Stomach (tissue), 4 donors: Measurements from ENCODE around the gene SNTA1.

Experiments used
- CTCF ChIP-seq, 7 experiments: fragments of 450-650 bp in 4 of 7; fragments of 200-600 bp in 3 of 7; sonication (generic) in 3 of 7; IDR thresholded peaks; one replicate each; pipeline ENCODE4 v1.5.1; 2016 to 2019; ENCODE audit warnings: antibody characterized with exemption in 7 of 7, control low read depth in 2 of 7, mild to moderate bottlenecking in 1 of 7
- EP300 ChIP-seq: sonication (generic); formaldehyde crosslinking; IDR thresholded peaks from one replicate; pipeline ENCODE4 v1.6.1; 2017; ENCODE audit warnings: antibody characterized with exemption
- POLR2A ChIP-seq, 4 donors: fragments of 450-650 bp; IDR thresholded peaks; one replicate each; pipeline ENCODE4 v1.6.1; 2016; ENCODE audit warnings: antibody characterized with exemption in 4 of 4, control low read depth in 2 of 4, mild to moderate bottlenecking in 1 of 4, moderate library complexity in 1 of 4
- POLR2AphosphoS5 ChIP-seq, 3 donors: sonication (generic); formaldehyde crosslinking; IDR thresholded peaks; one replicate each; pipeline ENCODE4 v1.6.1; 2016; ENCODE audit warnings: antibody characterized with exemption in 3 of 3

DNA sequence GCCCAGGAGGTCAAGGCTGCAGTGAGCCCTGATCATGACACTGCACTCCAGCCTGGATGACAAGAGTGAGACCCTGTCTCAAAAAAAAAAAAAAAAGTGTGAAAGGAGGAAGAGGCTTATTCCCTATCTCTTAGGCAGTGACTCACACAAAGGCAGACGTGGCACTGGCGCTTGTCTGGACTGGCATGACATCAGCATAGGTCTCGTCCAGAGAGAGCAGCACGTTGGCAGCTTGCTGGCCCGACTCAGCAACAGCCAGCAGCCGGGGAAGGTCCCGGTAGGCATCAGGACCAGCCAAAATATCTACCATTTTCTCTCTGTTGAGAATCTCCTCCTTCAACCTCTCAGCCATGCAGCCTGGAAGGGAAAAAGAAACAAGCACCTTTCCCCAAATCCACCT lies 56.4 kb downstream of the SNTA1 start:
- TF ChIP-seq CTCF (IDR thresholded peaks at IDR 0.05) (no peak), POLR2A (IDR thresholded peaks at IDR 0.05) (no peak), POLR2AphosphoS5 (IDR thresholded peaks at IDR 0.05) (no peak), EP300 (no peak)
